Left renal pelvis (tissue), 4 donors: ENCODE results near the gene UNC93B1. TPM values are rescaled to one million over a fixed set of nuclear protein-coding genes. Genes with fewer than 3 reads are reported as not detected.

Experiments
- DNase-seq, 4 donors: peaks; one replicate each; pipeline ENCODE4 v3.0.0-alpha.2; 2013; ENCODE audit warnings: low read depth in 4 of 4, low spot score in 3 of 4
- polyA plus RNA-seq, 4 donors: library from polyadenylated mRNA; unstranded; fragments of 120-200 nt; gene quantifications; one replicate each; pipeline ENCODE4 v1.2.1, GENCODE V29; 2013; ENCODE audit not compliant: insufficient read length in 4 of 4

Gene UNC93B1
- polyA plus RNA-seq, 4 donors: 7.9 to 15.2 (median 9.9) TPM

- no peak for DNase-seq
Measured at GRCh38 chr11:68040957-68041591, 37.2 kb upstream of the UNC93B1 start.

DNA sequence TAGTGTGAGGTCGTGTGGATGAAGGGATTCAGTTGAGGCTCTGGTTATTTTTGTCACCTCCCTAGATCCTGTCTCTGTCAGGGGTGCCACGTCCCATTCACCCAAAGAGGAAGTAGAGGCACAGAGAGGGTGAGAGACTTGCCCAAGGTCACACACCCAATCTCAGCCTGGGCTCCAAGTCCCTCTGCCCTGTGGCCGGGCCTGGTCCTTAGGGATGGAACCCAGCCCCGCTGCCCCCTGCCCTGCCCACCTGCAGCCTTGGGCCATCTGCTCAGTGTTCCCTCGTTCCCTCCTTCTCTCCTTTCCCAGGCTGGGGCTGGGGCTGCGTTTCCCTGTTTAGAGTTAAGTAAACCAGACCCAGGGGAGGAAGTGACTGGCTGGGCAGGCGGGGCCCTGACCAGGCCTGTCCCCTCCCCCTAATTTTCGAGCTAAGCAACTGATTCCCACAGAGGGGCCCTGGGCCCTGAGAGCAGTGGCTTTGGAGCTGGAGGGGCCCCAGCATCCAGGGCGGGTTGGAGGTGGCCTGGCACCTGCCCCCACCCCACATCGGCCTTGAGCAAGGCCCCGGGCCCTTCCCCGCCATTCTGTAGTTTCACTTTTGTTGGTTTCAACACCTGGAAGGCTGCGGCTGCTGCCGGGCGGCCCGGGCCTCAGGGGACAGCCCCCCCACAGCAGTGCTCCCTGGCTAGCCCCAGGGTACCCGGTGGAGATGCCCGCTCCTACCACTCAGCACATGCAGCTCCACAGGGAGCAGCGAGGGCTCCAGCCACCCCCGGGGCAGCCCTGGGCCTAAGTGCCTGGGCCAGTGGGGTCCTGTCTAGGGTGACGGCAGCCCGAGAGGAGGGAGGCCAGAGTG is 36.4 kb upstream of the UNC93B1 start:
- no peak for DNase-seq

- no peak for DNase-seq
Measured at GRCh38 chr11:68039526-68040086, 35.7 kb upstream of the UNC93B1 start.

DNA sequence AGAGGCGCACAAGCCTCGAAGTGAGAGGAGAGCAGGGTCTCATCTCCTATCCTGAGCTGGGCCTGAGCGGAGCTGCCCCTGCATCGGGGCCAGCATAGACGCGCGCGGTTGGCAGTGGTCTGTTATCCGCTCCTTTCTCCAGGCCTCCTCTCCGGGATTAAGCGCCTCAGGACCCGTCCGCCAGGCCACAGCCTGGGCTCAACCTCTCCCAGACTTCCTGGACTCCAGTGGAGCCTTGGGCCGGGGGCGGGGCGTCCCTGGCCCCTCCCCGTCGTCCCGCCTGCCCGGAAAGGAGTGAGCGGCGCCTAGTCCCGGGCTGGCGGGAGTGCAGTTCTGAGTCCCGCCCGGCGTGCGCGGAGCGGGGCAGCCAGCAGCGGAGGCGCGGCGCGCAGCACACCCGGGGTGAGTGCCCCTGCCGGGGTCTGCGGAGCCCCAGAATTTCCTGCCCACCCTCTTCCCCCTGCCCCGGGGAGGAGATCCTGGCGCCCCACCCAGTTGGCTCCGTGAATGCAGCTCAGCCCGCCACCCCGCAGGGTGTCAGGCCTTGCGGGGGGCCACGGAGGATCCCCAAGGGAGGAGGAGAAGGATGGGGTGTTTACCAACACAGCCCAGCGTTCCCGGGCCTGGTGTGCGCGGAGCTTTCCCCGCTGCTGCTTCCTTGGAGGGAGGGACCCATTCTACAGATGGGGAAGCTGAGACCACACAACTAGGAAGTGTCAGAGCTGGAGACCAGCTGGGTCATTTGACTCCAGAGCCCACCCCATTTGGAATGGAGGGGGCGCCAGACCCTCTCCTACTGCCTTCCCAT is 35.0 kb upstream of the UNC93B1 start, which contains the start of gene TCIRG1:
TSS of gene TCIRG1 (plus strand) at position 308 of the 808 bp plus-strand sequence. CDS start 2,247 bp downstream, outside the sequence.
- DNase-seq: peak in 1 of 4 donors; percentile 51

- DNase-seq: no peak
Measured at GRCh38 chr11:68038226-68038717, 34.4 kb upstream of the UNC93B1 start.

GRCh38 chr11:68037411-68038225 is 33.7 kb upstream of the UNC93B1 start:
- no peak for DNase-seq

GRCh38 chr11:68036717-68037239 is 32.9 kb upstream of the UNC93B1 start:
- no peak for DNase-seq

- no peak for DNase-seq
Measured at GRCh38 chr11:68036141-68036716, 32.3 kb upstream of the UNC93B1 start.

GRCh38 chr11:68035266-68035876 is 31.5 kb upstream of the UNC93B1 start:
- DNase-seq: no peak

DNA sequence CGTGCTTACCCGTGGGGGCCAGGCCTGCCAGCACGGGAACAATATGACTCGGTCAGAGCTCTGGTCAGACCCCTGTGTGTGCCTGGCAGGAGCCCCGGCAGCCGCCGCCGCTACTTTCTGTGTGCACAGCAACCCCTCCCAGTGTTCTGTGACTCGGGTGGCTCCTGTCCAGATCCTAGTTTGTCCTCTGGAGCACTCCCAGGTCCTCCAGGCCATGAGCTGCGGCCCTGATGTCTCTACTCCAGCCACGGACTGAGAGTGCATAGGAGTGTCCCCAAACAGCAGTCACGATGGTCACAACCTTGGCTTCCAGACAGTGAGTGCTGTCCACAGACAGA is 29.8 kb upstream of the UNC93B1 start:
- no peak for DNase-seq

- DNase-seq: no peak
Measured at GRCh38 chr11:68032997-68033707, 29.3 kb upstream of the UNC93B1 start.

DNA sequence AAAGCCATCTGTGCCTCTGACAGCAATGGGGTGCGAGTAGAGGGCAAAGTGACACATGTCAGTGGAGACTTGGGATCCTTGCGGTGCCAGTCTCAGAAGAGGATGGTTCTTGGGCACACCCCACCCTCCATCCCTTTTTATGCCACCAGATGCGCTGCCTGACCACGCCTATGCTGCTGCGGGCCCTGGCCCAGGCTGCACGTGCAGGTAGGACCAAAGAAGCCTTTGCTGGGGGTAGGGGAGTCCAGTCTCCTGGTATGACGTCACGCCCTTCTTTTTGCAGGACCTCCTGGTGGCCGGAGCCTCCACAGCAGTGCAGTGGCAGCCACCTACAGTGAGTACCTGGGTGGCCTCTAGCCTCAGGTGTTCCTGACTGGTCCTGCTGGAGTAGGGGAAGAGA is 28.1 kb upstream of the UNC93B1 start:
- DNase-seq: no peak

- DNase-seq: no peak
Measured at GRCh38 chr11:68031144-68031464, 27.2 kb upstream of the UNC93B1 start.

DNA sequence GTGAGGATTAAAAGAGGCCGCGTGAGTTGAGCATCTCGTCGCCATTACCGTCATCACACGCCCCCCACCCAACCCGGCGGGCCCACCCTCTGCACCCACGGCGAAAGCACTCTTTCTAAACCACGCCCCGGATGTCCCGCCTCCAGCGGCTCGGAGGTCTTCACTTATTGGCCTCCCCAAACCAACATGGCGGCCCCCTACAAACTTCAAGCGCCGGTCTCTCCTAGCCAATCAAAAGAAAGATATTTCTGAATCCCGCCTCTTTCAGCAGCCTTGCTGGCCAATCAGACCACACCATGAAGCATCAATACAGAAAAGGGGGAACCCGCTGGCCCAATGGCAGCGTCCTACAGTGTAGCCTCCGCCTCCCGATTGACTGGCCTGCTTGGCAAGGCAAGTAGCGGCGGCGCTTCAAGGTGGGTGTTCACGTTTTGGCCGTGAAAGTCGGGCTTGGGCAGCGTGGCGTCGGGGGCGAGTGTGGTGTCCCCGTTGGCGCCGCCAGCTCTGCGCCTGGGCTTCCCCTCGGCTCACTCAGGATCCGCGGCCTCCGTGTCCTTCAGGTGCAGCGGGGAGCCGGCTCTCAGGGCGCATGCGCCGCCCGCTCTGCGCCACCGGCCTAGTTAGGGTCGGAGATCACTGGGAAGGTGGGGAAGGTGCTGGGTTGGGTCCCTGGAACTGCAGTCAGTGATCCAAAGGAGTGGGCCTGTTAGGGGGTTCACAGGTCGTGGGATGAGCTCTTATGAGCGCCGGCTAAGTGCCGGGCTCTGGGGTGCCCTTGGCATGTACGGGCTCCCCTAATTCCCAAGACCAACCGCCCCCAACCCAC is 26.6 kb upstream of the UNC93B1 start, which contains the start of gene NDUFS8:
TSS of gene NDUFS8 (plus strand) at position 364 of the 826 bp plus-strand sequence. CDS start 1,471 bp downstream, outside the sequence.
- peak; percentile 95 to 99 (median 98) for DNase-seq

DNA sequence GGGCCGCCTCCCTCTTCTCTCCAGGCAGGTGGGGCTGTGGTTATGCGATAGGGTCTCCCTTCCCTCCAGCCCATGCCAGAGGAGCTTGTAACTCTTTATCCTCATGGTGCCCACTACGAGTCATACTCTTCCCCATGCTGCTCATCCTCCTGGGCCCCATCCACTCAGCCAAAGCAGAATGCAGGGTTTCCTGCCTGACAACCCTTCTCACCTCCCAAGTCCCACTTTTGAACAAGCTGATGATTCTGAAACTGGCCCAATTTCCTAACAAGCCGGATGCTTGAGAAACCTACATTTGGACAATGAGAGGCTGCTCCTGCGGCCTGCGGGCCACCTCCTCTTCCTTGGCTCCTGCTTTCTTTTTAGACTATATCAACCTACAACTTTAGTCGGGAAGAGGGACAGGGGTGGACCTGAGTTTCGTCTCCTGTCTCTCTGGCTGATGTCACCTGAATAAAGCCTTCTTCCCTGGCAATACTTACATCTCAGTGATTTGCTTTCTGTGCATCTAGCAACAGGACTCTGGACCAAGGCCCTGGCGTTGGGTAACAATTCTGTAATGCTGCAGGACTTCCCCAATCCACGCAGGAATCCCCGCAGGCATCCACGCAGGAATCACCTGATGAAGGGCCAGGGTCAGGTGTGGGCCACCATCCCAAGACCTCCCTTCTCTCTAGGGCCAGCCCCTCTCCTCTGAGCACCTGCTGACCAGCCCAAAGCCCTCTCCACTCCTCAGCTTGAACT is 25.1 kb upstream of the UNC93B1 start:
- DNase-seq: no peak

- no peak for DNase-seq
Measured at GRCh38 chr11:68027667-68028066, 23.8 kb upstream of the UNC93B1 start.
